NCI-H2227 (cell line): ENCODE measurements around the gene KANSL1L.

Source experiments
- DNase-seq: peaks from one replicate; lab custom pipeline; 2025; ENCODE audit not compliant: unreplicated experiment; lab: John Stamatoyannopoulos, UW

KANSL1L gene

DNA sequence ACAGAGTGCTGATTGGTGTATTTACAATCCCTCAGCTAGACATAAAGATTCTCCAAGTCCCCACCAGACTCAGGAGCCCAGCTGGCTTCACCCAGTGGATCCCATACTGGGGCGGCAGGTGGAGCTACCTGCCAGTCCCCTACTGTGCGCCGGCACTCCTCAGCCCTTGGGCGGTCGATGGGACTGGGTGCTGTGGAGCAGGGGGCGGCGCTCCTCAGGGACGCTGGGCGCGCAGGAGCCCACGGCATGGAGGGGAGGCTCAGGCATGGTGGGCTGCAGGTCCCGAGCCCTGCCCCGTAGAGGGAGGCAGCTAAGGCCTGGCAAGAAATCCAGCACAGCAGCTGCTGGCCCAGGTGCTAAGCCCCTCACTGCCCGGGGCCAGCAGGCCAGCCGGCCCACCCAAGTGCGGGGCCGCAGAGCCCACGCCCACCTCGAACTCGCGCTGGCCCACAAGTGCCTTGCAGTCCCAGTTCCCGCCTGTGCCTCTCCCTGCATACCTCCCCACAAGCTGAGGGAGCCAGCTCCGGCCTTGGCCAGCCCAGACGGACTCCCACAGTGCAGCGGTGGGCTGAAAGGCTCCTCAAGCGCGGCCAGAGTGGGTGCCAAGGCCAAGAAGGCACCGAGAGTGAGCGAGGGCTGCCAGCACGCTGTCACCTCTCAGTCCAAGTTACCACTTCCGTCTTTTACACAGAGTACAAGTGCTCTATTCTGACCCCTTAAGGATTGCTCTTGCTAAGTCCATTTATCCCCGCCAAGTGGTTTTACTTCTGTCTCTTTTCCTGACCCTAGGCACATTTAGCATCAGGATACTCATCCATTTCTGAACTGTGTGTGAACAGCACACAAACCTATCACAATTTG, 170.5 kb downstream of the KANSL1L start:
- DNase-seq, result no peak

DNA sequence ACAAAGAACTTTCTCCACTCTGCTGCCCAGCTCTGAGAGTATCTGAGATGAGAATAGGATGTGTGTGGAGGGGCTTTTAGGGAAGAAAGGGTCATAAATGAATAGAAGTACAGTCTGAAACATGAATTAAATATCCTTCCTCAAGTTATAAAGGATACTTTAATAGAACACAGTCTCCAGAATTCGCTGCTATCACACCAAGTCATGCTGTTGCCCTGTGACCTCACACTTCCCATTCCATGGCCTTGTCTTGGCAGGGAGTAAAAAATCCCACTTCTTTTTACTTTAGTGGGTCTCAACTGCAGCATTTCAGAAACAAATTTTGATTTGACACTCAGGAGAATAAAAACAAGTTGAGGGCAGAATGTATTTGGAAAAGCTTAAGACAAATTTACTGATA, 172.6 kb downstream of the KANSL1L start:
- DNase-seq, result no peak

DNA sequence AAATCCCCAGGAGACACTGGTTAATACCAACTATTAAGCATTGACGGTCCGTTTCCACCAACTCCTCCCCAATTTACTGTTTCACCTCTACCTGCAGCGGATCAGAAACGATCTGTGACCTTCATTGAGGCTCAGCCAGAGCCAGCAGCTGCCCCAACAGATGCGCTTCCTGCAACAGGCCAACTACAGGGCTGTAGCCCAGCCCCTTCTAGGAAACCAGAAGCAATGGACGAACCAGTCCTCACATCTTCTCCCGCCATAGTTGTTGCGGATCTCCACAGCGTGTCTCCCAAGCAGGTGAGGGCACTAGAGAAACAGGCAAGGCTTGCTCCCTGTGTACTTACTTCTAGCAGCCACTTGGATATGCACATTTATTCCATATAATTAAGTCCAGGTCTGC, 177.2 kb downstream of the KANSL1L start:
- DNase-seq, result no peak

DNA sequence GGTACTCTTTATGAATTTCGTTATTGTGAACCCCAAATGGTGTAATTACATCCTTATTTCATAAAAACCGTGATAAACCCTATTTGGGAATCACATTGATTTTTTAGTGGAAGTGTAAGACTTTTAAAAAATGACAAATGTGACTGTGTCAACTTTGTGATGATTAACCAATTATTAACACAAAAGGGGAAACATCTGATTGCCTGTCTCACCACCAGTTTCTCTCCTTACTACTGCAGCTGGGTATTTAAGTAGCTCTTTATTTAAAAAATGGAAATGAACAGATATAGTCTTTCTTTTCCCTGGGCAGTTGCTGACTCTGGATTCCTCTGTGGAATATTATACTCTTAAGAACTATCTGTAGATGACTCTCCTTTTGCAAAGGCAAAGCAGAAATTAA, 180.4 kb downstream of the KANSL1L start:
- no peak for DNase-seq

DNA sequence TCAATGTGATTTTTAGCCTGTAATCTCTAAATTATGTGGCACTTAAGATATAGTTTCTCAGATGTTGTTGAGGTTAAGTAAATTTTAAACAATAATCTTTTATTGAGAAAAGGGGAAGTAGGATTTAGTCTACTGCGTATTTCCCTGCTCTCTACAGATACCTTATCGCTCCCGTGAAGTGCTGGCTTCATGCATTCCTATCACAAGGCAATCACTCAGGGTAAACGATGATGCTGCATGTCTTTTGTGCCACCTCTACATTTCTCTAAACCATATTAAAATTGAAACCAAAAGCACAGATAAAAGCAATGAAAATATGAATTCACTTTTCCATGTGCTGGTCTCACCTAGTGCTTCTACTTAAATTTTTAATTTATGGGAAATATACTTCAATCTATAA, 183.2 kb downstream of the KANSL1L start:
- no peak for DNase-seq

DNA sequence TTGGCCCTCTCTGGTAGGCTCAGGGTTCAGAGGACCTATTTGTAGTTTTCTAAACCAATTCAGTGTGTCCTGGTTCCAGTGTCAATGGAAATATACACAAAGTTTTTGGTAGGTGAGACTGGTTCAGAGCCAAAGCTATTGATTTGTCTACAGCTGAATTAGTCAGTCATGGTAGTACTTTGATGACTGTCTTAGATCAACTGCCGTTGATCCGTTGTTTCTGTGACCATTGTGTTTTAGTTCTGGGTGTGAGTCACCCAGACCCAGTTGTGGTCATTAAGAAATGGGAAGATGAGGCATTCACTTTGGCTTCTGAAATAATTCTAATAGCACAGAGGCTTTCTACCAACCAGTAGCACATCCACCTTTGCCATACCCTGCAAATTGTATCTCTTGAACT, 184.8 kb downstream of the KANSL1L start:
- DNase-seq, result no peak

DNA sequence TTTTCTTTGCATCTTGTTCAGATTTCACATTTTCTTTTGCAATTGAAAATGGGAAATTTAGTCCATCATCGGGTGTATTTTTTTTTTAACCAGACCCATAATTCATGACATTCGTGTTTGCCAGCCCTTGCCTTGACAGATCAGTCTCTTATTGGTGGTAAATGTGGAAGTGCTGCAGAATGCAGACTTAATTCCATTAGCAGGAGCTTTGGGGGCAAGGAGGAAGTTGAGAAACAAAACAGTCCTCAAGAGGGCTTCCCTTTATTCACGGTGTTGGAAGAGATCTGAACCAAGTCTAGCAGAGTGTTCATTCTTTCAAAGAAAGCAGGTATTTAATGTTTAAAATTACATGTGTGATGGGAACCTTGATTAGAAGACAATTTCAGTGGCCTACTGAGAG, 185.3 kb downstream of the KANSL1L start:
- DNase-seq, result no peak

DNA sequence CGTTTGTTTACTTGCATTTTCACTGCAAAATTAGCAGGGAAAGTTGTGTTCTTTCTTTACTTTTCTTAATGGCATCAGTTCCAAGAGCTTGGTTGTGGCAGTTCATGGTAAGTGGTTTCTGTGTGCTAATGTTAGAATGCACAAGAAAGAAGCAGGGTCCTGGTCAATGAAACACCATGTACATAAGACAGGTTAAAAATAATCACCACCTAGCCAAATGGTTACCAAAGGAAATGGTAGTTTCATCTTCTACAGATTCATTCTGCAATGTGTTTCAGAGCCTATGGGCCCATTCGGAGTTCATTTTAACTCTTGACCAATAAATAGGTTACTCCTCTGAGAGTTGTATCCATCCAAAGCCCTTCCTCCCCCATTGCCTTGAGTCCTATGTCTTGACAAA, 186.9 kb downstream of the KANSL1L start:
- DNase-seq, result no peak

DNA sequence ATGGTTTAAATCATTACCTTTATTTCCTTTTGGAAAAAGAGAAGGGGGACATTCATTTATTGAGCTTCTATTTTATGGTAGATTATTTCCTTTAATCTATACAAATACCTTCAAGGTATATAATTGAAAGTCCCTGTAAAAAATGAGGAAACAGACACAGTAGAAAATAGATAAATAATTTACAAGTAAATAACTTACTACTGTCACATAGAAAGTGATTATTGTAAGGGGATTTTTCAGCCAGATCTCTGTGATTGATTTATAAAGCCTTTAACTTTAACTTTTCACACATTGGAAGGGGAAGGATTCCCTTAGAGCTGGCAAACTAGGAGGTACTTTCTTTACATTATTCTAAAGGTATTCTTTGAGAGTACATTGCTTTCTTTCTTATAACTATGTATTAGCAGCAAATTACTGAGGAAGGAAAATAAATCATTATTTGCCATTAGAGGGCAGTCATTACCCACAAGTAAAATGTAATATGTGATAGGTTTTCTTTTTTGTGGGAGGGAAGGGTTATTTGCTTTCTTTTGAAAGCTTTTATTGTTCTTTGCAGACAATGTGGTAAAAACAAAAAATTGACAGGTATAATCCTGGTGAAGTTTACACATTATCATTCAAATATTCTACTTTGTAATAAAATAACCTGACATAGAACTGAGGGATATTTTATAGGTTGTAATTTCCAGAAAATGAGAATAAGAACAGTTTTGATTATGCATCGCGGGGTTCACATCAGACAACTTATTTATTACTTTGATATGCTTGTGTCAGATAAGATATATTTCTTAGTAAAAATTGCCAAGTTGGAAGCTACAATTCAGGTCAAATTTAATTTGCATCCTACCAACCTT, 193.6 kb downstream of the KANSL1L start:
- DNase-seq, result peak; percentile 42

DNA sequence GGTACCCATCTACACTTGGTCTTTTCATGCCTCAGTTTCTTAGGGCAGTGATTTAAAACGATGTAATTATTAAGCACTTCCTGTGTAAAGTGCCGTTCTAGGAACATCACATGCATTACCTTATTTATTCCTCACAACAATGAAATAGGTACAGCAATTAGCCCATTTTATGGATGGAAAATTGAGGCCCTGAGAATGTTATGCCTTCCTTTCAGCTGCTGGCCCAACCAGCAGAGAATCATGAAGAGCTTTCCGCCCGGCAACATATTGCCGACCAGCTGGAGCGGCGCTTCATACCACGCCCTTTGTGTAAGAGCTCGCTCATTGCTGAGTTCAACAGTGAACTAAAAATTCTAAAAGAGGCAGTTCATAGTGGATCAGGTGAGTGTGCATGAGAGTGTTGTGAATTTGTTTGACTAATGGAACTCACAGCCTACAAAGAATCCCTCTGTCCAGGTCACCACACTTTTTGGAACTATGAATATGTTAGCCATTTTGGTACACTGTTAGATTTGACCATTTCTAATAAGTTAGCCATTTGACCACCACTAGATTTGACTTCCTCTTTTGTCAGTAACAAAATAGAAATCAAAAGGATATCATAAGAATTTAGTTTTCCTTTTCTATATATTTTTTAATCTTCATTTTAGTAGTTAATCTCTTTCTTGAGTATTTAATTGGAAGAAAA, 194.4 kb downstream of the KANSL1L start:
- DNase-seq, result no peak

DNA sequence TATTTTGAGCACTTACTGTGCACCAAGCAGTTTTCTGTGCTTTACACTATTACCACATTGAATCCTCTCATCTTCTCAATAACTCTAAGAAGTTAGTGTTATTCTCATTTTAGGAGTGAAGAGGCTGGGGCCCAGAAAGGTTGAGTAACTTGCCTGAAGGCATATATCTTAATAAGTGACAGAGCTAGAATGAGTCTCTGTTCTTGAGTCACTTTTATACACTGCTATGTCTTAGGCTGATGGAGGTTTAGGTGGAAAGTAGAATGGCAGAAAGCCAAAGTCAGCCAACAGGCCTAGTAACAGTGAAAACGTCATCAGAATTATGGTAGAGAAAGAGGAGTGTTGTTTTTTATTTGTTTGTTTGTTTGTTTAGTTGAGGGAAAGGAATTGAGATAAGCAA, 196.6 kb downstream of the KANSL1L start:
- no peak for DNase-seq

DNA sequence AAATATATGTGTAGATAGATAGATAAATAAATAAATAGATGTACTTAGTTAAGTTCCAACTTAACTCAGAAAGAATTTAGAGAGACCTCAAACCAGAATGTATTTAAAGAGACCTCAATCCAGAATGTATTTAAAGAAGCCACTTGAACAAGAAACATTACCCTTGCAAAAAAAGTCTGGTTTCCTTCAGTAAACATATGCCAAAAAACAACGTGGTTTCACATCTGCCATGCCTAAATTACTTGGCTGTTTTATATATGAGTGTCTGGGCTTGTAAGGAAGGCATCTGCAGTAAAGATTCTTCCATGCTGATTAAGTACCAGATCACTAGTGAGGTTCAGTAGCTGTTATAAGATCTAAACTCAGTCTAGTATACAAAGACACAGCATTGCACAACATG, 197.9 kb downstream of the KANSL1L start:
- DNase-seq, result no peak
